GM12801 (cell line): ENCODE measurements around the gene SRL.

Experiments used
- CTCF ChIP-seq: IDR thresholded peaks from one replicate; pipeline ENCODE4 v1.5.1; 2011; ENCODE audit warnings: control low read depth; ENCODE audit not compliant: insufficient read length; ENCODE audit errors: extremely low read depth

The SRL gene

GRCh38 chr16:4231886-4232285, 10.0 kb downstream of the SRL start:
- no peak for TF ChIP-seq CTCF

DNA sequence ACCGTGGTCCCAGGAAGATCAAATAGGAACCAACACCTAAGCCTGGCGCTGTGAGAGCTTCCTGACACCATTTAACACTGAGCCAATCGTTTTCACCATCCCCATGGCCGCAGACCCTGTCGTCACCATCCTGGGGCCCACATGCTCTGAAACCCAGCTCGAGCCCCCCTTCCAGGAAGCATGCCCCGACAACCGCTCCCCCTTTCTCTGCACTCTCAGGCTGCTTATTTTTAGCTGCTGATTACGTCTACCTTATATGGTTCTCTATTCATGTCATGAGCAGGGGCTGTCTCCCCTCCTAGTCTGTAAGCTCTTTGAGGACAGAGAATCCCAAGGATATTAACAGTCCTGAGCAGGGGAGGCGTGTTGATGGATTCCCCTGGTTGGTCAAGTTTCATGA, 10.5 kb downstream of the SRL start:
- no peak for TF ChIP-seq CTCF

DNA sequence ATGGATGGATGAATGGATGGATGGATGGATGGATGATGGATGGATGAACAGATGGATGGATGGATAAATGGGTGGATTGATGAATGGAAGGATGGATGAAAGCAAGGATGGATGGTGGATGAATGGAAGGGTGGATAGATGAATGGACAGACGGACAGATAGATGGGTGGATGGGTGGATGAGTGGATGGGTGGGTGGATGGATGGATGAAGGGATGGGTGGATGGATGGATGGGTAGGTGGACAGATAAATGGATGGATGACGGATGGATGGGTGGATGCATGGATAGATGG, 14.9 kb downstream of the SRL start:
- TF ChIP-seq CTCF: no peak

- TF ChIP-seq CTCF: no peak
These were observed 15.4 kb downstream of the SRL start for GRCh38 chr16:4226251-4227039.

DNA sequence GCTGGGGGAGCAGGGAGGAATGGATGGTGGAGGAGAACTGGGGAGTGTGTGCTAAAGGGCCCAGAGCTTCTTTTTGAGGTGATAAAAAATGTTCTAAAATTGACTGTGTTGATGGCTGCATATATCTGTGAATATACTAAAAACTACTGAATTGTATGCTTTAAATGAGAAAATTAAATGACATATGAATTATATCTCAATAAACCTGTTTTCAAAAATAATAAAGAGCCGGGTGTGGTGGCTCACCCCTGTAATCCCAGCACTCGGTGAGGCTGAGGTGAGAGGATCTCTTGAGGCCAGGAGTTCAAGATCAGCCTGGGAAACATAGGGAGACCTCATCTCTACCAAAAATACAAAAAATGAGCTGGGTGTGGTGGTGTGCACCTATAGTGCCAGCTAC, 16.8 kb downstream of the SRL start:
- TF ChIP-seq CTCF: no peak

- TF ChIP-seq CTCF: no peak
These were observed 21.5 kb downstream of the SRL start for GRCh38 chr16:4220358-4220757.

DNA sequence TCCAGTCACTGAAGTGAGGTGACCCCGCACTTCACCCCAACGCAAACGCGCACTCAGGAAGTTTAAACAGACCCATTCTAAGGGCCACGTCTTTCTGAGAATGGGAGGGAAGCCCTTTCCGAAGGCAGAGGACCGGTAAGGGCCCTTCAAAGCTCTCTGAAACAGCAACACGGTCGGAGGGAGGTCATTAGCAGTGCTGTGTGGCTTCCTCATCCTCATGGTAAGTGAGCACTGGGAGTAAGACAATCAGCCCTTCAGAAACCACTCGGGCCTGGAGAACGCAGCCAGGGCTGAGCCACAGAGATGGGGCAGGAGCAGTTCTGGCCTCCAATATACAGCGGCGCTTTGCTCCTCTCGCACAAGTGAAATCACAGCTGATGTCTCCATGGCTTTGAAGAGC, 23.7 kb downstream of the SRL start:
- TF ChIP-seq CTCF: no peak
